ENCODE measurements around the gene CFAP45.
A peak's percentile ranks its signal among the peaks of the same experiment; 100 is the strongest.

Gene CFAP45

GRCh38 chr1:159877695-159878444 is 22.1 kb downstream of the CFAP45 start:
- no peak for DNase-seq (ENCODE audit: low spot score)

- no peak for DNase-seq (ENCODE audit: low spot score)
Observed at GRCh38 chr1:159873530-159874143, 26.3 kb downstream of the CFAP45 start.

GRCh38 chr1:159872891-159873290 is 27.1 kb downstream of the CFAP45 start:
- DNase-seq (ENCODE audit: low spot score) = no peak

- DNase-seq (ENCODE audit: low spot score) = no peak
Observed at GRCh38 chr1:159870704-159871103, 29.3 kb downstream of the CFAP45 start.

GRCh38 chr1:159869607-159870006 is 30.4 kb downstream of the CFAP45 start:
- DNase-seq (ENCODE audit: low spot score) = no peak

- DNase-seq (ENCODE audit: low spot score) = no peak
Observed at GRCh38 chr1:159869173-159869572, 30.8 kb downstream of the CFAP45 start.

GRCh38 chr1:159868766-159869165 is 31.2 kb downstream of the CFAP45 start:
- no peak for DNase-seq (ENCODE audit: low spot score)

- peak; percentile 63 for DNase-seq (ENCODE audit: low spot score)
Observed at GRCh38 chr1:159867664-159868026, 32.3 kb downstream of the CFAP45 start.

- DNase-seq (ENCODE audit: low spot score) = no peak
Observed at GRCh38 chr1:159866905-159867663, 32.9 kb downstream of the CFAP45 start.

GRCh38 chr1:159866066-159866465 is 33.9 kb downstream of the CFAP45 start:
- no peak for DNase-seq (ENCODE audit: low spot score)

- DNase-seq (ENCODE audit: low spot score) = no peak
Observed at GRCh38 chr1:159864262-159864661, 35.7 kb downstream of the CFAP45 start.

- DNase-seq (ENCODE audit: low spot score) = no peak
Observed at GRCh38 chr1:159862557-159862956, 37.4 kb downstream of the CFAP45 start, which contains the start of gene VSIG8. Gene VSIG8 (minus strand): TSS chr1:159862657. CDS start chr1:159862521, 136 bp downstream.

- DNase-seq (ENCODE audit: low spot score) = no peak
Observed at GRCh38 chr1:159862031-159862430, 37.9 kb downstream of the CFAP45 start.

GRCh38 chr1:159861218-159861617 is 38.7 kb downstream of the CFAP45 start:
- no peak for DNase-seq (ENCODE audit: low spot score)

- DNase-seq (ENCODE audit: low spot score) = peak; percentile 71
Observed at GRCh38 chr1:159860456-159860855, 39.5 kb downstream of the CFAP45 start.

GRCh38 chr1:159859767-159860322 is 40.1 kb downstream of the CFAP45 start:
- DNase-seq (ENCODE audit: low spot score) = no peak

- DNase-seq (ENCODE audit: low spot score) = no peak
Observed at GRCh38 chr1:159857889-159858288, 42.1 kb downstream of the CFAP45 start.

GRCh38 chr1:159856576-159856975 is 43.4 kb downstream of the CFAP45 start:
- no peak for DNase-seq (ENCODE audit: low spot score)

GRCh38 chr1:159855709-159856108 is 44.3 kb downstream of the CFAP45 start:
- no peak for DNase-seq (ENCODE audit: low spot score)

- DNase-seq (ENCODE audit: low spot score) = peak; percentile 75
Observed at GRCh38 chr1:159854693-159855192, 45.2 kb downstream of the CFAP45 start.

- DNase-seq (ENCODE audit: low spot score) = peak; percentile 36
Observed at GRCh38 chr1:159854116-159854692, 45.8 kb downstream of the CFAP45 start.

Data from SK-N-DZ (cell line).